Right ventricle myocardium superior (tissue), 1 donor: ENCODE results near the gene CMKLR1. TPM values are rescaled to one million over a fixed set of nuclear protein-coding genes. Genes with fewer than 3 reads are reported as not detected.

Source experiments
- ATAC-seq: fragments of 200-7000 bp; cut with Tn5 transposase; one replicate; pipeline ENCODE4 v1.9.1; 2020; ENCODE audit warnings: mild to moderate bottlenecking; ENCODE audit not compliant: poor library complexity
- DNase-seq: peaks from one replicate; pipeline ENCODE4 v3.0.0-alpha.2; 2020
- intact Hi-C: fragments of 100-400 bp; cut with DNase I; formaldehyde crosslinking; loops from one replicate; pipeline ENCODE4 v1.11.2; 2022
- total RNA-seq: library from RNA; stranded (reverse); fragmentation: NEBNext Ultra II Directional; extraction: Animal tissue kit (Norgen Biotek cat#: 25700); gene quantifications from one replicate; pipeline ENCODE4 v1.2.1, GENCODE V29; 2021
- donor health status: DM: no; HTN: yes; CAD: no; lungs with severe emphysema.

The CMKLR1 gene
- total RNA-seq, 1 donor from 2014 or later, result 7.2 TPM

- DNase-seq (no peak), ATAC-seq (no peak)
- intact Hi-C loops, result no loop called here
Measured at GRCh38 chr12:108307006-108307405, 32.1 kb downstream of the CMKLR1 start.

GRCh38 chr12:108306506-108306905, 32.6 kb downstream of the CMKLR1 start:
- DNase-seq (no peak), ATAC-seq (no peak)
- intact Hi-C loops, result no loop called here

- ATAC-seq, result peak; percentile 3
- no peak for DNase-seq
Measured at GRCh38 chr12:108305991-108306501, 33.1 kb downstream of the CMKLR1 start.

GRCh38 chr12:108305520-108305919, 33.6 kb downstream of the CMKLR1 start:
- ATAC-seq (peak; percentile 89), DNase-seq (peak; percentile 94)
- intact Hi-C loops, result no loop called here

More at GRCh38 chr12:108305991-108306501, 33.1 kb downstream of the CMKLR1 start:
- intact Hi-C loops, result no loop called here

- DNase-seq (no peak), ATAC-seq (no peak)
- intact Hi-C loops, result no loop called here
Measured at GRCh38 chr12:108304633-108305032, 34.5 kb downstream of the CMKLR1 start.

- DNase-seq, result no peak
- intact Hi-C loops, result no loop called here
- no peak for ATAC-seq
Measured at GRCh38 chr12:108303703-108304102, 35.4 kb downstream of the CMKLR1 start.

GRCh38 chr12:108302403-108303311, 36.5 kb downstream of the CMKLR1 start:
- ATAC-seq (peak; percentile 66), DNase-seq (peak; percentile 89)
- intact Hi-C loops, result no loop called here

GRCh38 chr12:108302016-108302402, 37.1 kb downstream of the CMKLR1 start:
- intact Hi-C loops, result no loop called here
- ATAC-seq (no peak), DNase-seq (no peak)

- intact Hi-C loops, result no loop called here
- no peak for DNase-seq
- ATAC-seq, result no peak
Measured at GRCh38 chr12:108301346-108301745, 37.8 kb downstream of the CMKLR1 start.

GRCh38 chr12:108299980-108300696, 39.0 kb downstream of the CMKLR1 start:
- DNase-seq (no peak), ATAC-seq (no peak)
- intact Hi-C loops, result no loop called here

GRCh38 chr12:108299516-108299915, 39.6 kb downstream of the CMKLR1 start:
- no peak for ATAC-seq
- intact Hi-C loops, result no loop called here
- no peak for DNase-seq

GRCh38 chr12:108298761-108299275, 40.3 kb downstream of the CMKLR1 start:
- intact Hi-C loops, result no loop called here
- ATAC-seq (no peak), DNase-seq (no peak)

GRCh38 chr12:108297895-108298760, 41.0 kb downstream of the CMKLR1 start:
- ATAC-seq (no peak), DNase-seq (no peak)
- intact Hi-C loops, result no loop called here

- intact Hi-C loops, result no loop called here
- DNase-seq (no peak), ATAC-seq (no peak)
Measured at GRCh38 chr12:108297424-108297823, 41.7 kb downstream of the CMKLR1 start.

- ATAC-seq, result no peak
- DNase-seq, result no peak
- intact Hi-C loops, result no loop called here
Measured at GRCh38 chr12:108296945-108297344, 42.2 kb downstream of the CMKLR1 start.

GRCh38 chr12:108295641-108296040, 43.5 kb downstream of the CMKLR1 start:
- intact Hi-C loops, result no loop called here
- ATAC-seq, result no peak
- no peak for DNase-seq

GRCh38 chr12:108289350-108290161, 49.6 kb downstream of the CMKLR1 start:
- intact Hi-C loops, result no loop called here
- DNase-seq, result peak; percentile 81
- ATAC-seq, result peak; percentile 87

GRCh38 chr12:108287227-108287626, 51.9 kb downstream of the CMKLR1 start:
- intact Hi-C loops, result no loop called here
- DNase-seq, result no peak
- ATAC-seq, result no peak
